ENCODE results near the gene IFNE.

GRCh38 chr9:21470126-21470525, 12.0 kb downstream of the IFNE start:
- no peak for TF ChIP-seq CTCF (IDR thresholded peaks at IDR 0.05)
- TF ChIP-seq POLR2A (IDR thresholded peaks at IDR 0.05), result no peak

All from sigmoid colon (tissue), 3 donors.